ENCODE measurements around the gene CMTM8.

CMTM8 gene

DNA sequence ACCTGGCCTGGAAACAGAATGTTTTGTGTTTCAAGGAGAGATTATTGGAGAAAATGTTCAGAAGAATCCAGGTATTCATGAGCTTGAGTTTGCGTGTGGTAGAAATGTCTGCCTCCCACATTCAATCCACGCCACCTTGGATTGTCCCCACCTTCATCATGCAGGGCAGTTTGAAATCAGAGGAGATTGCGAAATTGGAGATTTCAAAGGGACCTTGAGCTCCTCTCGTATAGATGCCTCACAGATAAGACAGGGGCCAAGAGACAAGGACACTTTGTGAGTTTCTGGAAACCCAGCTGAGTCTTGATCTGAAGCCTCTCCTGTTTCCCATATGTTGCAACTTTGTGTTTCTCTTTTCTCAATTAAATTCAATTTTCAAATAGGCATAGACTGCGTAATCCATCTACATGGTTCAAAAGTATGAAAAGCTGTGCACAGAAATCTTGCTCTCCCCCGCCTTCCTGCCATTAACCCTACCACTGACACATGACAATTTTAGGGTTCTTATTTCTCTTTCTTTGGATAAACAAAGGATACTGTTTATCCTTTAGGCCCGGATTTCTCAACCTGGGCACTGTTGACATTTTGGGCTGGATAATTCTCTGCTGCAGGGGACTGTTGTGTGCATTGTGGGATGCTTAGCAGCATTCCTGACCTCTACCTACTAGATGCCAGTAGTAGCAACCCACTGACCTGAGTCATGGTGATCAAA lies 53.8 kb downstream of the CMTM8 start:
- ATAC-seq = no peak
- TF ChIP-seq, protein P1, sequence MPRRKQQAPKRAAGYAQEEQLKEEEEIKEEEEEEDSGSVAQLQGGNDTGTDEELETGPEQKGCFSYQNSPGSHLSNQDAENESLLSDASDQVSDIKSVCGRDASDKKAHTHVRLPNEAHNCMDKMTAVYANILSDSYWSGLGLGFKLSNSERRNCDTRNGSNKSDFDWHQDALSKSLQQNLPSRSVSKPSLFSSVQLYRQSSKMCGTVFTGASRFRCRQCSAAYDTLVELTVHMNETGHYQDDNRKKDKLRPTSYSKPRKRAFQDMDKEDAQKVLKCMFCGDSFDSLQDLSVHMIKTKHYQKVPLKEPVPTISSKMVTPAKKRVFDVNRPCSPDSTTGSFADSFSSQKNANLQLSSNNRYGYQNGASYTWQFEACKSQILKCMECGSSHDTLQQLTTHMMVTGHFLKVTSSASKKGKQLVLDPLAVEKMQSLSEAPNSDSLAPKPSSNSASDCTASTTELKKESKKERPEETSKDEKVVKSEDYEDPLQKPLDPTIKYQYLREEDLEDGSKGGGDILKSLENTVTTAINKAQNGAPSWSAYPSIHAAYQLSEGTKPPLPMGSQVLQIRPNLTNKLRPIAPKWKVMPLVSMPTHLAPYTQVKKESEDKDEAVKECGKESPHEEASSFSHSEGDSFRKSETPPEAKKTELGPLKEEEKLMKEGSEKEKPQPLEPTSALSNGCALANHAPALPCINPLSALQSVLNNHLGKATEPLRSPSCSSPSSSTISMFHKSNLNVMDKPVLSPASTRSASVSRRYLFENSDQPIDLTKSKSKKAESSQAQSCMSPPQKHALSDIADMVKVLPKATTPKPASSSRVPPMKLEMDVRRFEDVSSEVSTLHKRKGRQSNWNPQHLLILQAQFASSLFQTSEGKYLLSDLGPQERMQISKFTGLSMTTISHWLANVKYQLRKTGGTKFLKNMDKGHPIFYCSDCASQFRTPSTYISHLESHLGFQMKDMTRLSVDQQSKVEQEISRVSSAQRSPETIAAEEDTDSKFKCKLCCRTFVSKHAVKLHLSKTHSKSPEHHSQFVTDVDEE (CRISPR knock-in tag; IDR thresholded peaks at IDR 0.05) = no peak

DNA sequence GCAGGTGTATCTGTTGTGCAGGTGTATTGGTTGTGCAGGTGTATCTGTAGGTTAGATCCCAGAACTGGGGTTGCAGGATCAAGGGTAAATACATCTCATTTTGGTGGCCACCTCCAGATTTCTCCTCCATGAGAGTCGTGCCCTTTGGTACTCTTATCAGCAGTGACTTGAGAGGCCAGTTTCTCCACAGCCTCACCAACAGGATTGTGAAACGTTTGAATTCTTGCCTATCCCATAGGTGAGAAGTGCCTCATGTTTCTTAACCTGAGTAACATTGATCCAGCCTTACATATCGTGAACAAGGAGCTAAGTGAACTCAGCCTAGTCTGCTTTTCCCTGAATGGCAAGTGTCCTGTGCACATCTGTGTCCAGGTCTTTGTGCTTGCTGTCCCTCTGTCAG lies 55.4 kb downstream of the CMTM8 start:
- TF ChIP-seq, protein P2, sequence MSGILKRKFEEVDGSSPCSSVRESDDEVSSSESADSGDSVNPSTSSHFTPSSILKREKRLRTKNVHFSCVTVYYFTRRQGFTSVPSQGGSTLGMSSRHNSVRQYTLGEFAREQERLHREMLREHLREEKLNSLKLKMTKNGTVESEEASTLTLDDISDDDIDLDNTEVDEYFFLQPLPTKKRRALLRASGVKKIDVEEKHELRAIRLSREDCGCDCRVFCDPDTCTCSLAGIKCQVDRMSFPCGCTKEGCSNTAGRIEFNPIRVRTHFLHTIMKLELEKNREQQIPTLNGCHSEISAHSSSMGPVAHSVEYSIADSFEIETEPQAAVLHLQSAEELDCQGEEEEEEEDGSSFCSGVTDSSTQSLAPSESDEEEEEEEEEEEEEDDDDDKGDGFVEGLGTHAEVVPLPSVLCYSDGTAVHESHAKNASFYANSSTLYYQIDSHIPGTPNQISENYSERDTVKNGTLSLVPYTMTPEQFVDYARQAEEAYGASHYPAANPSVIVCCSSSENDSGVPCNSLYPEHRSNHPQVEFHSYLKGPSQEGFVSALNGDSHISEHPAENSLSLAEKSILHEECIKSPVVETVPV (CRISPR knock-in tag; IDR thresholded peaks at IDR 0.05) = no peak
- TF ChIP-seq ESRRG (CRISPR knock-in tag; IDR thresholded peaks at IDR 0.05) (no peak), SNAI2 (CRISPR knock-in tag; IDR thresholded peaks at IDR 0.05) (no peak), GLIS3 (CRISPR knock-in tag; IDR thresholded peaks at IDR 0.05) (no peak), ZFP30 (CRISPR knock-in tag; IDR thresholded peaks at IDR 0.05) (no peak), ARNTL (CRISPR knock-in tag; IDR thresholded peaks at IDR 0.05; ENCODE audit: borderline replicate concordance, low read depth) (no peak), ISL1 (CRISPR knock-in tag; IDR thresholded peaks at IDR 0.05) (no peak), OSR1 (CRISPR knock-in tag; IDR thresholded peaks at IDR 0.05) (no peak), BACH2 (CRISPR knock-in tag; IDR thresholded peaks at IDR 0.05; ENCODE audit: borderline replicate concordance) (no peak), ZFP3 (CRISPR knock-in tag; IDR thresholded peaks at IDR 0.05) (no peak)
- TF ChIP-seq, protein P1 (CRISPR knock-in tag; IDR thresholded peaks at IDR 0.05) = no peak
- TF ChIP-seq, protein P3, sequence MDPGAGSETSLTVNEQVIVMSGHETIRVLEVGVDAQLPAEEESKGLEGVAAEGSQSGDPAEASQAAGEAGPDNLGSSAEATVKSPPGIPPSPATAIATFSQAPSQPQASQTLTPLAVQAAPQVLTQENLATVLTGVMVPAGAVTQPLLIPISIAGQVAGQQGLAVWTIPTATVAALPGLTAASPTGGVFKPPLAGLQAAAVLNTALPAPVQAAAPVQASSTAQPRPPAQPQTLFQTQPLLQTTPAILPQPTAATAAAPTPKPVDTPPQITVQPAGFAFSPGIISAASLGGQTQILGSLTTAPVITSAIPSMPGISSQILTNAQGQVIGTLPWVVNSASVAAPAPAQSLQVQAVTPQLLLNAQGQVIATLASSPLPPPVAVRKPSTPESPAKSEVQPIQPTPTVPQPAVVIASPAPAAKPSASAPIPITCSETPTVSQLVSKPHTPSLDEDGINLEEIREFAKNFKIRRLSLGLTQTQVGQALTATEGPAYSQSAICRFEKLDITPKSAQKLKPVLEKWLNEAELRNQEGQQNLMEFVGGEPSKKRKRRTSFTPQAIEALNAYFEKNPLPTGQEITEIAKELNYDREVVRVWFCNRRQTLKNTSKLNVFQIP (CRISPR knock-in tag; IDR thresholded peaks at IDR 0.05; ENCODE audit: borderline replicate concordance, low read depth) = no peak
- ATAC-seq = no peak

DNA sequence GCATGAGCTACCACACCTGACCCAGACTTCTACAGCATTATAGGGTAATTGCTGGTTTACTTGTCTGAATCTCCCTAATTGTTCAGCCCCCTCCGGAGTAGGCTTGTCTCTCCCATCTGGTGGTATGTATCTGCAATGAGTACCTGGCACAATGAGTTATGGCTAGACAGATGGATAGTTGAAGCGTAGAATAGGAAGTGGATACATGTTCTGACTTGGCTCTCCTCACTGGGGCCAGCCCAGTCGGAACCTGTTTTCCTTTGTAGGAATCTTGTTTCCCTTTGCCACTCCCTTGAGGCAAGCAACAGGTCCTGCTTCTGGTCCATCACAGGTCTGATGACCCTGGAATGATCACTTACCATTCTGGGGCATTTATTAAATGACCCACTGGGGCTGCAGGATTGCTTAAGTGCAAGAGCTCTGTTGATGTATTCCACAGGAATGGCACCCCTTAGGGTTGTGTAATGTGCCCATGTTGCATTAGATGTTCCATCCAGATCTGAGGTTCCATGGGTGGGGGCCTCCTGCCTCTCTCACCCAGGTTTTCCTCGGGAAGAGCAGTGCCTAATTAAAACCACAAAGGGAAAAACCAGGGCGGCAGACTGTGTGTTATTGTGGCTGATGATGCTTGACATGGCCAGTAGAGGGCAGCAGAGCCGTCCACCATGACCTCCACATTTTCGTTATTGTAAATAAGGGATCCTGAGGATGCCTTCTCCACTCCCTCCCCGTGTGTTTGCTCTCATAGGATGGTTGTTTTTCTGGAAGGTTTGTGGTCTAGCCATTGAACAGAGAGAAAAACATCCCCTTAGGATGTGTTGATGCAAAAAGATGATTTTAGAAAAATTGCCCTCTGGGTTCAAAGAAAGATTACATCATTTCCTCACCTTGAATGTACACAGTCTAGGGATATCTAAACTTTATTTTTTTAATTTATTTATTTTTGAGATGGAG lies 58.0 kb downstream of the CMTM8 start:
- peak; percentile 98 for ATAC-seq
- TF ChIP-seq OSR1 (CRISPR knock-in tag; IDR thresholded peaks at IDR 0.05) = no peak
- TF ChIP-seq, protein P2 (CRISPR knock-in tag; IDR thresholded peaks at IDR 0.05) = no peak
- TF ChIP-seq, protein P1 (CRISPR knock-in tag; IDR thresholded peaks at IDR 0.05) = no peak
- TF ChIP-seq ZC3H10 (CRISPR knock-in tag; IDR thresholded peaks at IDR 0.05) = no peak
- TF ChIP-seq, protein P4, sequence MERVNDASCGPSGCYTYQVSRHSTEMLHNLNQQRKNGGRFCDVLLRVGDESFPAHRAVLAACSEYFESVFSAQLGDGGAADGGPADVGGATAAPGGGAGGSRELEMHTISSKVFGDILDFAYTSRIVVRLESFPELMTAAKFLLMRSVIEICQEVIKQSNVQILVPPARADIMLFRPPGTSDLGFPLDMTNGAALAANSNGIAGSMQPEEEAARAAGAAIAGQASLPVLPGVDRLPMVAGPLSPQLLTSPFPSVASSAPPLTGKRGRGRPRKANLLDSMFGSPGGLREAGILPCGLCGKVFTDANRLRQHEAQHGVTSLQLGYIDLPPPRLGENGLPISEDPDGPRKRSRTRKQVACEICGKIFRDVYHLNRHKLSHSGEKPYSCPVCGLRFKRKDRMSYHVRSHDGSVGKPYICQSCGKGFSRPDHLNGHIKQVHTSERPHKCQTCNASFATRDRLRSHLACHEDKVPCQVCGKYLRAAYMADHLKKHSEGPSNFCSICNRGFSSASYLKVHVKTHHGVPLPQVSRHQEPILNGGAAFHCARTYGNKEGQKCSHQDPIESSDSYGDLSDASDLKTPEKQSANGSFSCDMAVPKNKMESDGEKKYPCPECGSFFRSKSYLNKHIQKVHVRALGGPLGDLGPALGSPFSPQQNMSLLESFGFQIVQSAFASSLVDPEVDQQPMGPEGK (CRISPR knock-in tag; IDR thresholded peaks at IDR 0.05; ENCODE audit: borderline replicate concordance) = no peak
- no peak for TF ChIP-seq ZNF565 (CRISPR knock-in tag; conservative IDR thresholded peaks at IDR 0.05; ENCODE audit: low read depth)
- TF ChIP-seq ZNF70 (CRISPR knock-in tag; IDR thresholded peaks at IDR 0.05) = no peak
- TF ChIP-seq SNAI2 (CRISPR knock-in tag; IDR thresholded peaks at IDR 0.05) = no peak
- no peak for TF ChIP-seq BACH2 (CRISPR knock-in tag; IDR thresholded peaks at IDR 0.05; ENCODE audit: borderline replicate concordance)
- TF ChIP-seq ZFP30 (CRISPR knock-in tag; IDR thresholded peaks at IDR 0.05) = no peak
- no peak for TF ChIP-seq RARB (CRISPR knock-in tag; IDR thresholded peaks at IDR 0.05)
- TF ChIP-seq ARNTL (CRISPR knock-in tag; IDR thresholded peaks at IDR 0.05; ENCODE audit: borderline replicate concordance, low read depth) = no peak
- no peak for TF ChIP-seq CSDC2 (CRISPR knock-in tag; IDR thresholded peaks at IDR 0.05)
- no peak for TF ChIP-seq GLIS3 (CRISPR knock-in tag; IDR thresholded peaks at IDR 0.05)
- no peak for TF ChIP-seq ZNF8 (CRISPR knock-in tag; IDR thresholded peaks at IDR 0.05)

Measured in SK-N-SH treated with all-trans-retinoic acid at 6 μM for 48 hours (cell line).